Left renal cortex interstitium (tissue), 4 donors: ENCODE measurements around the gene GRIFIN. TPM values are rescaled to one million over a fixed set of nuclear protein-coding genes. Genes with fewer than 3 reads are reported as not detected.

Experiments
- DNase-seq, 4 donors: peaks; one replicate each; pipeline ENCODE4 v3.0.0-alpha.2; 2013; ENCODE audit warnings: low read depth in 4 of 4, low spot score in 2 of 4, missing footprints in 1 of 4
- polyA plus RNA-seq, 4 donors: library from polyadenylated mRNA; unstranded; fragments of 120-200 nt; gene quantifications; one replicate each; pipeline ENCODE4 v1.2.1, GENCODE V29; 2013; ENCODE audit not compliant: insufficient read length in 4 of 4

The GRIFIN gene
- polyA plus RNA-seq, 4 donors, result 0.31 to 0.32 TPM; not detected in 2

DNA sequence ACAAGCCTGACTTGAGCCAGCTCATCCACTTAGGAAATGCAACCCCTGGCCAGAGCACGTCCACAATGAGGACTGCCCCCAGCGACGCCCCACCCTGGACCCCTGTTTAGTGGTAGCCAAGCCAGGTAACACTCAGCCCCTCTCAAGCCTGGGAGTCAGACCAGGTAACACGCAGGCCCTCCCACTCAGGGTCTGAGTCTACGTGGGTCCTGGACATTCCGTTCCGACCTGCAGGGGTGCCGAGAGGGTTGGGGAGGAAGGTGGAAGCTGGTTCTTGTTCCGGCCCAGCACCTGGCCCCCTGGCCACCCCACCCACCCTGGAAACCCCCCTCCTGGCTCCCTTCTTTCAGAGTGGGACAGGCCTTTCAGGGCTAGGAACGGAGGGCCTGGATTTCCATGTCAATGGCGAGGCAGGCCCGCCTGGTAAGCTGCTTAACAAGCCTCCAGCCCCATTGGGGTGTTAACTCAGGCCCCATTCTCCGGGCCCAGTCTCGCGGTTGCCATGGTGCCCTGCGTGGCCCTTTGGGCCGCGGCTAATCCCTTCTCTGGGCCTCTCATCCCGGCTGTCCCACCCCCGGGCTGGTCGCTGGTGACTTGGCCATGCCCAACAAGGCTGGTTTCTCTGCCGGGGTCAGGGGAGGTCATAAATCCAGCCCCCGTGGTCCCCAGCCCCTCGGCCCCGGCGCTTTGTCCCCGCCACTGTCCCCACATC is 23.7 kb upstream of the GRIFIN start:
- no peak for DNase-seq

DNA sequence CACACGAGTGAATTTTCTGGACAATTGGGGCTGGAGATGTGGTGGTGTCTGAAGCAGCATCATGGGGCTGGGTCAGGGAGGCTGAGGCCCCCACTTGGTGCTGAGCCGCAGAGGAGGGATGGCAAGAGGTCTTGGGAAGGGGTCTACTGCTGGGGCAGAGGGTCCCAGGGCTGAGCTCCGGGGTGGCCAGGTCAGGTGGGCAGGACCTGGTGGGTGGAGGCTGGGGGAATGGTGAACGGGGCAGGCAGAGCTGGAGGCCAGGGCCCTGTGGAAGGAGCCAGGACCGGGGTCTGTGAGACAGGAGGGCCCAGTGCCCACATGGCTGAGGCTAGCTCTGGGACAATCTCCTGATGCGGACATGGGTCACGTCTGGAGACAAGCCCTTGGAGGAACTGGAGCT is 23.0 kb upstream of the GRIFIN start:
- no peak for DNase-seq

DNA sequence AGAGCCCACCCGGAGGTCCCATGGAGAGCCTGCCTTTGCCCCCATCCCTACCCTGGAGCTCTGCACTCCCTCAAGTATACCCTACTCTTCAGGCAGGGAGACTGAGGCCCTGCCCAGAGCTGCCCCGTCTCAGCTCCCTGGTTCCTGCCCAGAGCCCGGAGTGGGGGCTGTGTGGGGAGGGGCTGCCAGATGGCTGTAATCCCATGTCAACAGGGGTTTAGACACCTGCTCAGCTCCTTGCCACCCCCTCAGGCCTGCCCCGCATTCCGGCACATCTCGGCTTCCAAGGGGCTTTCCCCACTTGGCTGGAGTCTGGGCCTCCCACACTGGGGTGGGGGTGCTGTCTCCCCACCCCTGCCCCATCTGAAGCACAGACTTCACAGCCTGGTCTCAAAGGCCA is 22.5 kb upstream of the GRIFIN start:
- DNase-seq, result no peak

GRCh38 chr7:2497500-2498336 is 21.5 kb upstream of the GRIFIN start:
- DNase-seq, result no peak

GRCh38 chr7:2497065-2497464 is 20.9 kb upstream of the GRIFIN start:
- no peak for DNase-seq

- DNase-seq, result no peak
Observed at GRCh38 chr7:2496375-2496774, 20.2 kb upstream of the GRIFIN start.

GRCh38 chr7:2495418-2496299 is 19.5 kb upstream of the GRIFIN start:
- no peak for DNase-seq

- no peak for DNase-seq
Observed at GRCh38 chr7:2494191-2495130, 18.3 kb upstream of the GRIFIN start.

DNA sequence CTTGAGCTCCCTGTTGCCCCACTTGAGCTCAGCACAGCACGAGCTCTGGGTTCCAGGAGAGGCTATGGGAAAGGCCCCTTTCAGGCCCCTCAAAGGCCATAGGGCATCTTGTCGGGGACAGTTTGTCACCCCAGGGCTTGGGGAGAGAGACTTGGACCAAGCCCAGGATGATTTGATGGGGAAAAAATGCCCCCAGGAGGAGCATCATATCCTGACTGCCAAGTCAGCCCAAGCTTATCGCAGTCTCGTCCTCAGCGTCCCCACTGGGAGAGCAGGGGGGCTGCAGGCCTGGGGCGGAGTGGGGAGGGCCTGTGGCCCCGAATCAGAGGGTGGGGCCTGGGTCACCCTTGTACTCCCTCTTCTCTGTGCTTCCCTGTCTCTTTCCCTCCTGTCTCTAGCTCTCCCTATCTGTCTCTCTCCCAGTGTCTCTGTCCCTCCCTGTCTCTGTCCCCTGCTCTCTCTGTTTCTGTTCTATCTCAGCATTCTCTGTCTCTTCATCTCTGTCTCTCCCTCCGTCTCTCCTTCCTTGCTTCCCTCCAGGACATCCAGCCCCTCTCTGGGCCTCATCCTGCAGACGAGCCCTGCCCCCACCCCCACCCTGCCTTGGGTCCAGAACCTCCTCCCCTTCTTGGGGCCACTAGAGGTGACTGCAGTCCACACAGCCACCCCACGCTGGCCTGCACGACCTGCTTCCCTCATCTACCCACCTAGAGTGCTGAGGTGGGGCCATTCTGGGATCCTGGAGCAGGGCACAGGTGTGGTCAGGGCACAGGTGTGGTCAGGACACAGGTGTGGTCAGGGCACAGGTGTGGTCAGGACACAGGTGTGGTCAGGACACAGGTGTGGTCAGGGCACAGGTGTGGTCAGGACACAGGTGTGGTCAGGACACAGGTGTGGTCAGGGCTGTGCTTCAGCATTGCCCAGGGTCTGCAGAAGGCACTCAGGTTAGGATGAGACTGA is 17.3 kb upstream of the GRIFIN start:
- DNase-seq, result no peak

DNA sequence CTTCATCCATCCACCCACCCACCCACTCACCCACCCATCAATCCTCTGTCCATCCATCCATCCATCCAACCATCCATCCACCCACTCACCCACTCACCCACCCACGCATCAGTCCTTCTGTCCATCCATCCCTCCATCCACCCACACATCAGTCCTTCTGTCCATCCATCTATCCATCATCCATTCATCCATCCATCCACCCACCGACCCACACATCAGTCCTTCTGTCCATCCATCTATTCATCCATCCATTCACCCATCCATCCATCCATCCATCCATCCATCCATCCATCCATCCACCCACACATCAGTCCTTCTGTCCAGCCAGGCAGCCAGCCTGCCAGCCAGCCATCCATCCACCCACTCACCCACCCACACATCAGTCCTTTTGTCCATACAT is 15.8 kb upstream of the GRIFIN start:
- DNase-seq, result no peak

- no peak for DNase-seq
Observed at GRCh38 chr7:2490181-2490651, 14.0 kb upstream of the GRIFIN start.

GRCh38 chr7:2488681-2489080 is 12.5 kb upstream of the GRIFIN start:
- no peak for DNase-seq

GRCh38 chr7:2488272-2488645 is 12.1 kb upstream of the GRIFIN start:
- no peak for DNase-seq

GRCh38 chr7:2487586-2488271 is 11.5 kb upstream of the GRIFIN start:
- DNase-seq, result no peak

GRCh38 chr7:2484868-2485267 is 8.7 kb upstream of the GRIFIN start:
- DNase-seq, result no peak

- no peak for DNase-seq
Observed at GRCh38 chr7:2483494-2483893, 7.3 kb upstream of the GRIFIN start.

GRCh38 chr7:2482725-2483451 is 6.7 kb upstream of the GRIFIN start:
- DNase-seq, result no peak

- no peak for DNase-seq
Observed at GRCh38 chr7:2481195-2481594, 5.0 kb upstream of the GRIFIN start.
